Neutrophil (primary cell): ENCODE measurements around the gene HSPG2.

Experiments
- H3K27ac ChIP-seq: fragments of 200-600 bp; sonication (generic); 2 replicates; pipeline ENCODE4 v1.5.1; 2016; ENCODE audit warnings: mild to moderate bottlenecking, moderate library complexity
- H3K27me3 ChIP-seq: fragments of 200-600 bp; sonication (generic); 2 replicates; pipeline ENCODE4 v1.6.0; 2016; ENCODE audit warnings: mild to moderate bottlenecking
- H3K36me3 ChIP-seq: fragments of 200-600 bp; sonication (generic); 2 replicates; pipeline ENCODE4 v1.5.1; 2017
- H3K4me1 ChIP-seq, 2 experiments: fragments of 200-600 bp in 1 of 2; sonication (generic) in 1 of 2; 1 replicate in 1 of 2; 2 replicates in 1 of 2; pipeline versions ENCODE4 v1.5.1 to v1.6.1; 2013 to 2016; ENCODE audit warnings: low read depth in 1 of 2, low read length in 1 of 2, mild to moderate bottlenecking in 1 of 2, moderate library complexity in 1 of 2; ENCODE audit not compliant: control insufficient read depth in 1 of 2, insufficient read depth in 1 of 2
- H3K4me3 ChIP-seq, 2 experiments: fragments of 200-600 bp in 1 of 2; sonication (generic) in 1 of 2; 1 replicate in 1 of 2; 2 replicates in 1 of 2; pipeline ENCODE4 v1.5.1; 2013 to 2016; ENCODE audit warnings: low read depth in 1 of 2, low read length in 1 of 2, mild to moderate bottlenecking in 1 of 2, moderate library complexity in 1 of 2
- H3K9me3 ChIP-seq: fragments of 200-600 bp; sonication (generic); 2 replicates; pipeline ENCODE4 v1.5.1; 2016
- CTCF ChIP-seq: fragments of 200-600 bp; sonication (generic); IDR thresholded peaks from 2 replicates; pipeline ENCODE4 v1.5.1; 2016; ENCODE audit warnings: antibody characterized with exemption

HSPG2 gene

GRCh38 chr1:21836729-21837128 lies 100.4 kb downstream of the HSPG2 start:
- H3K4me1 ChIP-seq: no peaks in the 10 kb centered on the region
- no peaks in the 10 kb centered on the region for H3K36me3 ChIP-seq
- H3K27me3 ChIP-seq: no peaks in the 10 kb centered on the region
- no peak overlapping the region for H3K27ac ChIP-seq
- TF ChIP-seq CTCF: no peak
- no peak overlapping the region for H3K4me3 ChIP-seq
- H3K9me3 ChIP-seq: no peaks in the 10 kb centered on the region

DNA sequence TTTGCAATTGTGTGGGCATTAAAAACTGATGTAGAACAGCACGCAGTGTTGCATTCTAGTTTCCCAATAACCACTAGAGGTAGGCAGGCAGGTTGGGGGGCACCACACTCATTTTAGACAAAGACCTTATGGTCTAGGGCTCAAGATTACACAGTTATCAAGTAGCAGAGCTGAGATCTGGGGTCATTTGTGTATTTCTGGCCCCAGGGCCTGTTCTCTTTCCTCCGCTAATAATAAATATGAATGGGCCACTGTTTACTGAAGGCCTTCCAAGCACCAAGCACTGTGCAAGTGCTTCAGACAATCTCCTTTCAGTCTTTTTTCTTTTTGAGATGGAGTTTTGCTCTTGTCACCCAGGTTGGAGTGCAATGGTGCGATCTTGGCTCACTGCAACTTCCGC lies 101.1 kb downstream of the HSPG2 start:
- Histone ChIP-seq H3K27ac (no peak overlapping the region), H3K36me3 (no peaks in the 10 kb centered on the region), H3K27me3 (no peaks in the 10 kb centered on the region), H3K9me3 (no peaks in the 10 kb centered on the region), H3K4me3 (no peak overlapping the region), H3K4me1 (no peaks in the 10 kb centered on the region)
- TF ChIP-seq CTCF: no peak

DNA sequence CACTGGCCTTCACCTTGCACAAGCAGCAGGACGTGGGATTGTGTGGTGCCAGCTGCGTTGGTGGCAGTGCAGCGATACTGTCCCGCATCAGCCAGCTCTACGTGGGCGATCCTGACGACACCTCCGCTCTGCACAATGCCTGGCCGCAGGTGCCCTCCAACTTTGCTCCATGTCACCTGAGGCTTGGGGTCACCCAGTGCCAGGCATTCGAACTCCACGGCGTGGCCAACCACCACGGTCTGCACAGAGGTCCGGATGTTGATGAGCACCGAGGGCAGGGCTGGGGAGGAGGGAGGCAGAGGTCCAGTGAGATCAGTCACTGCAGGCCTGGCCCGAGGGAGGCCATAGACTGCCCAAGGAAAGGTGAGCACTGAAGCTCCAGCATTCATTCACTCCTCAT lies 102.4 kb downstream of the HSPG2 start:
- Histone ChIP-seq H3K36me3 (no peaks in the 10 kb centered on the region), H3K4me3 (no peak overlapping the region), H3K9me3 (no peaks in the 10 kb centered on the region), H3K27me3 (no peaks in the 10 kb centered on the region), H3K4me1 (no peaks in the 10 kb centered on the region), H3K27ac (no peak overlapping the region)
- no peak for TF ChIP-seq CTCF

DNA sequence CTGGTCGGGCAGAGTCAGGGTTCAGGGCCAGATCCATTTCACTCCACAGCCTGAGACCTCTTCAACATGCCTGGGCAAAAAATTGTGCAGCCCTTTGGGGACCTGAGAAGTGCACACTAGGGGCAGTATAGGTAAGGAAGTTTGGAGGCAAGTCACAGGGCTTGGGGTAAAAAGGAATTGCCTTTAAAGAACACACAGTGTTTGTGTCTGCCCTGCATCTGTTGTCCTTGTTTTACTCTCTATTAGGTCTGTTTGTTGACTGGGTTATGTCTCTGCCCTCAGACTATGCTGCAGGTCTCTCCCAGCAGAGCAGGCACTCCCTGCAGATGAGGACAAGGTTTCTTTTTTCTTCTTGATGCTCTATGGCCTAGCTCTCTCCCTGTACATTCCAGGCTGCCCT lies 103.0 kb downstream of the HSPG2 start:
- TF ChIP-seq CTCF: no peak
- Histone ChIP-seq H3K27ac (no peak overlapping the region), H3K36me3 (no peaks in the 10 kb centered on the region), H3K27me3 (no peaks in the 10 kb centered on the region), H3K4me1 (no peaks in the 10 kb centered on the region), H3K9me3 (no peaks in the 10 kb centered on the region), H3K4me3 (no peak overlapping the region)

DNA sequence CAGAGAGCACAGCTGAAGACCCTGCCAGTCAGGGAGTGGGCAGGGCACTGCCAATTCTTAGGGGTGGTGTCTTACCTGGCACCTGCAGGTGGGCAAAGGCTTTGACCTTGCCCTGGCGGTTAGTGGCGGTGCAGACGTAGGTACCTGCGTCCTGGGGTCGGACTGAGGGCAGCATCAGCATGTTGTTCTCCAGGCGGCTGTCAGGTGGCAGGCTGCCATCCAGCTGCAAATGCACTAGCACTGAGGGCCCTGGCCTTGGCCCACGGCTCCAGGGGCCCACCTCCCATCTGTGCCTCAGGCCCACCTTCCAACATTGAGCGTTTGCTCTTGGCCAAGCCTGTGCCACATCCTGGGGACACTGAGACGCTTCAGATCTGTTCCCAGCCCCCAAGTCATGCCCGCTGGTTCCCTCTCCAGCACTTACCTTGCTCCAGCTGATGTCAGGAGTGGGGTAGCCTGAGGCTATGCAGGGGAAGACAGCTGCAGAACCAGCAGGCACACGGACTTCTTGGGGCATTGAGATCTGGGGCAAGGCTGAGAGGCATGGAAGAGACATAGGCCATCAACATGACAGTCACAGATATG lies 103.6 kb downstream of the HSPG2 start:
- TF ChIP-seq CTCF: no peak
- Histone ChIP-seq H3K27me3 (no peaks in the 10 kb centered on the region), H3K4me1 (no peaks in the 10 kb centered on the region), H3K9me3 (no peaks in the 10 kb centered on the region), H3K27ac (no peak overlapping the region), H3K36me3 (no peaks in the 10 kb centered on the region), H3K4me3 (no peak overlapping the region)

- Histone ChIP-seq H3K27me3 (no peaks in the 10 kb centered on the region), H3K4me3 (no peak overlapping the region), H3K36me3 (no peaks in the 10 kb centered on the region), H3K9me3 (no peaks in the 10 kb centered on the region), H3K4me1 (no peaks in the 10 kb centered on the region), H3K27ac (no peak overlapping the region)
- no peak for TF ChIP-seq CTCF
Measured at GRCh38 chr1:21831454-21831970, 105.6 kb downstream of the HSPG2 start.
